ENCODE data around the gene LIN7B.

Gene LIN7B

GRCh38 chr19:49165111-49165750 lies 51.1 kb downstream of the LIN7B start:
- DNase-seq (ENCODE audit: low read depth in 2 of 2): no peak

- no peak for DNase-seq (ENCODE audit: low read depth in 2 of 2)
Observed at GRCh38 chr19:49165865-49166301, 51.7 kb downstream of the LIN7B start.

- no peak for DNase-seq (ENCODE audit: low read depth in 2 of 2)
Observed at GRCh38 chr19:49167857-49168409, 53.8 kb downstream of the LIN7B start.
